Stimulated activated CD4-positive, alpha-beta T cell treated with anti-CD3 and anti-CD28 coated beads, Interleukin-1b, Interleukin-23, amount 100 ng/mL, for 4 hours (primary cell): ENCODE measurements around the gene CD80.

Experiments used
- DNase-seq, 2 donors: peaks; one replicate each; pipeline ENCODE4 v3.0.0-alpha.2; 2020; ENCODE audit warnings: low read depth in 2 of 2

The CD80 gene

DNA sequence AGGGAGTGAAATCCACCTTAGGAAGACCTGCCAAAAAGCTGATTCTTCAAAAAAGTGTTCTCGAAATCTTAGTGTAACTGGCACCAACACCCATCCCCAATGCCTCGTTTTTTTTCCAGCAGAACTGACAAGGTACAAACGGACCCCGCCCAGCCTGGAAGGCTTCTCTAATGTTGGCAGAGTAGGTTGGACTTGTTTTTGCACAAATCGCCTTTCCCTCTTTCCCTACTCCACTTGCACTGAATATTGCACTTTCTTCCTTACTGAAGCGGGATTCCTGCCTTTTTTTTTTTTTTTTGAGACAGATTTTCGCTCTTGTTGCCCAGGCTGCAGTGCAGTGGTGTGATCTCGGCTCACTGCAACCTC is 61.6 kb downstream of the CD80 start:
- DNase-seq, result no peak

DNA sequence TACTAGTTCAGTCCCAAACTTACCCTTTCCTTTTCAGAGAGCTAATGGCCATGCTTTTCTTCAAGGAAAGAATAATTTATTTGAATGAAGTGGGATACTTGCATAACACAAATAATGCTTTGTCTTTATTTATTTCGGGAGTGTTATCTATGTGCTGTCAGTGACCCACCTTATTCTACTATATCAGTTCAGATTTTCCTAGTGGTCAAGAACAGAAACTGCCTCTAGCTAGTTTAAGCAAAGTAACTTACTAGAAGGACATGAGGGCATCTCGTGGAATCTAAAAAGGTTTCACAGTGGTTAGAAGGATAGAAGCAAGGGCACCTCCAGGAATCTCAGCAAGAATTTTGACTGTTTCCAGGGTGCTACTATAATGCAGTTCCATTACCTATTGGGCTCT is 64.8 kb downstream of the CD80 start:
- DNase-seq, result no peak

DNA sequence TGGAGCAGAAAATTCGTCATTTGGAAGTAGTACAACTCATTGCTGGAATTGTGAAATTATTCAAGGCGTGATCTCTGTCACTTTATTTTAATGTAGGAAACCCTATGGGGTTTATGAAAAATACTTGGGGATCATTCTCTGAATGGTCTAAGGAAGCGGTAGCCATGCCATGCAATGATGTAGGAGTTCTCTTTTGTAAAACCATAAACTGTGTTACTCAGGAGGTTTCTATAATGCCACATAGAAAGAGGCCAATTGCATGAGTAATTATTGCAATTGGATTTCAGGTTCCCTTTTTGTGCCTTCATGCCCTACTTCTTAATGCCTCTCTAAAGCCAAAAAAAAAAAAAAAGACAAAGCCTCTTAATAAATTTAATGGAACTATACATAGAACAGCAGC is 66.6 kb downstream of the CD80 start:
- no peak for DNase-seq

DNA sequence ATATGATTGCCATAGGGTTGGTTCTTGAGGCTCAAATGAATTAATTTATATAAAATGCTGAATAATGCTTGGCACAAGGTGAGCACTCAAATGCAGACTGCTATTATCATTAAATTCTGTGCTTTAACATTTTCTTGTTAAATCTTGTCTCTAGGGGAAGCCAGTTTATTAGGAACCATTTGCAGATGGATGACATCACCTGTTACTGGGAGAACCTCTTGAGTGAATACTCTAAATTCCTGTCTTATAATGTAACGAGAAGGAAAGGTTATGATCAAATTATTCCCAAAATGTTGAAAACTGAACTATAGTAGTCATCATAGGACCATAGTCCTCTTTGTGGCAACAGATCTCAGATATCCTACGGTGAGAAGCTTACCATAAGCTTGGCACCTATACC is 67.3 kb downstream of the CD80 start:
- DNase-seq, result no peak

DNA sequence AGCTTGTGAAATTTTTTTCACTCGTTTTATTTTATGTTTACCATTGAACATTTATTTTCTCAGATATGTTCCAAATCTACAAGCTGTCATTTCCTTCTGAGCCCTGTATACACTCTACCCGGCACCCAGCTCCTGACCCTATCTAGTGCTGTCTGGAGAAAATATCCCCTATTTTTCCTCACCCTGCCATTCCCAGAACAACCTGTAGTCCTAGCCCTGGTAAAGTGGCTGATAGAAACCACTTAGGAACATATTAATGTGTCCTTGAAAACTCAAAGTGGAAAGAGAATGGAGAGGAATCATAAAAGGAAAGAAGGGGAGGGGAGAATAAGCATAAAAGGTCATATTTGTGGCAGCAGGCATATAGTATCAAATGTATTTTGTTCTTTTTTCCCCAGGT is 69.3 kb downstream of the CD80 start:
- DNase-seq, result no peak

DNA sequence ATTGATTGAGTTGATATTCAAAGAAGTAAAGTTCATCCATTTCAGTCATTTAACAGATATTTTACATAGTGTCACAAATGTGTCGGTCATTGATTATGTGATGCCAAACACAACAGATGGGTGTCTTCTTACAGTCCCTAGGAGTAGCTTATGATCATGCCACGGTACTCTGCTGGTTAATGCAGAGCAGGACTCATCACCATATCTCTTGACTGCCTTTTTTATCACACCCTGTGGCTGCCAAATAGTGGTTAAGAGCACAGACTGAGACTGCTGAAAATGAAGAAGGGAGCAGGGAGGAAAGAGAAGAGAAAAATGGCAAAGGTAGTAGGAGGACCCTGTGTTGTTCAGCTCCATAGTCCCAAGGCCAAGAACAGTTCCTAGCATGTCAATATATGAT is 73.9 kb downstream of the CD80 start:
- no peak for DNase-seq

DNA sequence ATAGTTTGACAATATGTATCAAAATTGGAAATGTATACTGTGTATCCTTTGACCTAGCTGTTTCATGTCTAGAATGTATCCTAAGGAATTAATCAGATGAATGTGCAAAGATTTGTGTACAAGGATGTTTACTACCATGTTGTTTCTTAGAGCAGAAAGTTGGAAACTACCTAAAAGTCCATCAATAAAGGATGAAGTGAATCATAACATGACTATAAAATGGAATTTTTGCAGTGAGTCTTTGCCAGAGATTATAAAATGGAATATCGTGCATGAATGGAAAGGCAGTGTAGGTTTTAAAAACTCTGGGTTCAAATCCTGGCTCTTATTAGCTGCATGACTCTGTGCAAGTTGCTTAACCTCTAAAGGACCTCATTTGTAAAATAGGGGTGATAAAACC is 76.3 kb downstream of the CD80 start:
- DNase-seq, result no peak

DNA sequence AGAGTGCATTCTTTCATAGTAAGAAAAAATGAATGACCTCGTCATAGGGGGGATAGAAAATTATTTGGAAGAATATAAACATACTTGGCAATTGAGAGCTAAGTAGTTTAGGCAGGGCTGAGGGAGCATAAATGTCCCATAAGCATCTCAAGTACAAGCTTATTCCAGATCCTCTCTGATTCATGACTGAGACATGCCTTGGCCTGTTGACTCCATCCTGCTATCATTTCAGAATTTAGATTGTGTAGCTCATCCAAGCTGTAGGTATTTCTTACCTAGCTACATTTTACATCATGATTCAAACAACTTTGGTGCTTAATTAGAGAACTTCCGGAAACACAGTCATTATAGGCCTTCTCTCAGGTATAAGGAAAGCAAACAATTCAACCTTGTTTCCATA is 78.3 kb downstream of the CD80 start:
- DNase-seq, result no peak
